MM.1S (cell line): Measurements from ENCODE around the gene APOBEC3C.

Source experiments
- CTCF ChIP-seq: fragments of 300-600 bp; sonication (generic); IDR thresholded peaks from 2 replicates; pipeline ENCODE4 v1.5.1; 2016; ENCODE audit warnings: antibody characterized with exemption, low read length, mixed read lengths
- EZH2 ChIP-seq: fragments of 300-600 bp; sonication (generic); optimal IDR thresholded peaks from 2 replicates; pipeline ENCODE3; 2017; ENCODE audit warnings: low read depth, mild to moderate bottlenecking, antibody characterized with exemption, low read length, mixed read lengths
- EZH2phosphoT487 ChIP-seq: fragments of 300-600 bp; sonication (generic); IDR thresholded peaks from 2 replicates; pipeline ENCODE4 v1.6.1; 2018; ENCODE audit warnings: antibody characterized with exemption, low read length

DNA sequence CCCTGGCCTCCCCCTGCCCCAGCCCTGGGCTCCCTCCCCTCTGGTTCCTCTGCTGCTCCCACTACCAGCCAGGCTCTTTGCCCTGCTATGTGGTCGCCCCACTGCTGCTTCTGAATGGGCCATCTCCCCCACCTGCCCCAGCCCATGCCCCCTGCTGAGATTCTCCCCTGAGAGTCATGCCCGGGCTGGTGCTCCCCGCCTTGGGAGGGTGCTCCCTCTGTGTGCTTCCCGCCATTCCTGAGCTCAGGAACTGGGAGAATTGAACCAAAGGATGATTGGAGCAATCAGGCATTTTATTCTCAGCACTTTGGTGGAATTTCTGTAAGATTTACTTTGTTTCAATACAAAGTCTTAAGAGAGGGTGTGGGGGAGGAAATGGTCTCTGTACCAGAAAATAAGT is 13.7 kb downstream of the APOBEC3C start:
- TF ChIP-seq CTCF, result no peak
- TF ChIP-seq EZH2, result no peak
- no peak for TF ChIP-seq EZH2phosphoT487
